ENCODE data around the gene AADACL4.

Gene AADACL4

DNA sequence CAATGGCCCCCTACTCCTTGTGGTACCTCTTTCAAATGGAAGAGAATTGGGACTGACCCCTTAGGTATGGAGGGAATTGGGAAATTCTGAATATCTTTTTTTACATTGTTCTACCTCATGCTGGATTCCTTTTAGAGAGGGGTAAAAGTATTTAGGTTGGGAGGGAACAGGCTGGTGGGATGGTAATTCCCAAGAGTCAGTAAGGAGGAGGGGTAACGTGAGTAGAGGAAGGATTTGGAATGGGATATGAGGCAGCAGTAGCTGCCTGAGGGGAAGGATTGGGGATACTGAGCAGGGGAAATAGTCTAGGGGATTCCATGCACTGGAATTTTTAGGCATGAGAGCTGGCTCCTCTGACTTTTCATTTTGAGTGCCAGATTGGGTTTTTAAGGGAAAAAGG, 68.2 kb downstream of the AADACL4 start:
- TF ChIP-seq, protein P1, sequence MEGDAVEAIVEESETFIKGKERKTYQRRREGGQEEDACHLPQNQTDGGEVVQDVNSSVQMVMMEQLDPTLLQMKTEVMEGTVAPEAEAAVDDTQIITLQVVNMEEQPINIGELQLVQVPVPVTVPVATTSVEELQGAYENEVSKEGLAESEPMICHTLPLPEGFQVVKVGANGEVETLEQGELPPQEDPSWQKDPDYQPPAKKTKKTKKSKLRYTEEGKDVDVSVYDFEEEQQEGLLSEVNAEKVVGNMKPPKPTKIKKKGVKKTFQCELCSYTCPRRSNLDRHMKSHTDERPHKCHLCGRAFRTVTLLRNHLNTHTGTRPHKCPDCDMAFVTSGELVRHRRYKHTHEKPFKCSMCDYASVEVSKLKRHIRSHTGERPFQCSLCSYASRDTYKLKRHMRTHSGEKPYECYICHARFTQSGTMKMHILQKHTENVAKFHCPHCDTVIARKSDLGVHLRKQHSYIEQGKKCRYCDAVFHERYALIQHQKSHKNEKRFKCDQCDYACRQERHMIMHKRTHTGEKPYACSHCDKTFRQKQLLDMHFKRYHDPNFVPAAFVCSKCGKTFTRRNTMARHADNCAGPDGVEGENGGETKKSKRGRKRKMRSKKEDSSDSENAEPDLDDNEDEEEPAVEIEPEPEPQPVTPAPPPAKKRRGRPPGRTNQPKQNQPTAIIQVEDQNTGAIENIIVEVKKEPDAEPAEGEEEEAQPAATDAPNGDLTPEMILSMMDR (IDR thresholded peaks at IDR 0.05) = no peak

DNA sequence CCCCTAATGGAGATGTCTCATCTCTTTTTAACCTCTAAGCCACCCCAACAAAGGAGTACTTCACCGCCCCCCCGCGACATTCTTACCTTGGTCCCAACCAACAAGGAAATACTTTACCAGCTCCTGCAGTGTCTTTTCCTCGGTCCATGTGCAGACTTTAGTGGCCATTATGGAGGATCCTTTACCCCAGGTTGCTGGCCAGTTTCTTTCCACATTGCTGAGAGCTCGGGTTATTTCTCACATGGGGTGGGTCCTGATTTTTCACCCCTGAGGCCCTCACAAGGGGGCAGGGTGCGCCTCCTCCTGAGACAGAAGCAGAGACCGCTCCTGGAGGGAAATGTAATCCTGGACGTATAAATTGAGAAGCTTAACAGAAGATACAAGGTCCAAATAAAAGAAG, 69.0 kb downstream of the AADACL4 start:
- TF ChIP-seq, protein P1 (IDR thresholded peaks at IDR 0.05) = no peak

- TF ChIP-seq, protein P1 (IDR thresholded peaks at IDR 0.05) = no peak
Observed at GRCh38 chr1:12714710-12715475, 71.0 kb downstream of the AADACL4 start.

- TF ChIP-seq, protein P1 (IDR thresholded peaks at IDR 0.05) = no peak
Observed at GRCh38 chr1:12715896-12716437, 72.1 kb downstream of the AADACL4 start, which contains the start of gene AADACL3. AADACL3 (plus strand) TSS chr1:12716110; CDS start chr1:12716177, 67 bp downstream.
